MCF 10A (cell line): ENCODE measurements around the gene AKR1D1. TPM values are rescaled to one million over a fixed set of nuclear protein-coding genes. Genes with fewer than 3 reads are reported as not detected.
"Not testable (repeated sequence)": the region's sequence is repeated elsewhere in the genome, so short reads cannot be mapped to it uniquely, and the experiment has no call there.

Source experiments
- BruUV-seq: library from RNA; stranded (reverse); fragments of 400-500 nt; replicated peaks from 2 replicates; lab custom pipeline; 2021; lab: Mats Ljungman, UMichigan
- CTCF ChIA-PET: fragments of 300-600 bp; sonication (Branson Sonifier 250); formaldehyde crosslinking; extraction: SDS; loops from one replicate; lab custom pipeline; 2021; ENCODE audit warnings: antibody characterized with exemption, inconsistent platforms; lab: Yijun Ruan, JAX
- POLR2A ChIA-PET: fragments of 300-600, 350-650 bp; sonication (Branson Sonifier 250); formaldehyde crosslinking; extraction: SDS; loops from one replicate; lab custom pipeline; 2020; ENCODE audit warnings: antibody characterized with exemption, inconsistent platforms; lab: Yijun Ruan, JAX
- DNase-seq: peaks from one replicate; pipeline ENCODE4 v3.0.0-alpha.2; 2018; ENCODE audit not compliant: unreplicated experiment
- H3K27ac Mint-ChIP-seq: one replicate; pipeline ENCODE4 v1.8.0; 2022; ENCODE audit warnings: mild to moderate bottlenecking, low read depth, mixed read lengths; ENCODE audit not compliant: unreplicated experiment
- H3K27me3 Mint-ChIP-seq: one replicate; pipeline ENCODE4 v1.8.0; 2022; ENCODE audit warnings: mixed read lengths; ENCODE audit not compliant: insufficient read depth, unreplicated experiment
- H3K36me3 Mint-ChIP-seq: one replicate; pipeline ENCODE4 v1.8.0; 2022; ENCODE audit warnings: mild to moderate bottlenecking, moderate library complexity, mixed read lengths; ENCODE audit not compliant: insufficient read depth, unreplicated experiment
- H3K4me1 Mint-ChIP-seq: one replicate; pipeline ENCODE4 v1.8.0; 2022; ENCODE audit warnings: mixed read lengths; ENCODE audit not compliant: insufficient read depth, unreplicated experiment
- H3K4me3 Mint-ChIP-seq: one replicate; pipeline ENCODE4 v1.8.0; 2022; ENCODE audit warnings: mild to moderate bottlenecking, moderate library complexity, mixed read lengths; ENCODE audit not compliant: unreplicated experiment
- H3K9me3 Mint-ChIP-seq: one replicate; pipeline ENCODE4 v1.8.0; 2022; ENCODE audit warnings: mixed read lengths; ENCODE audit not compliant: unreplicated experiment
- intact Hi-C: fragments of 100-400 bp; cut with micrococcal nuclease; formaldehyde crosslinking; loops from 2 replicates; pipeline ENCODE4 v1.14.1; 2022
- total RNA-seq: library from RNA; stranded (reverse); gene quantifications from 2 replicates; pipeline ENCODE4 v1.2.3, GENCODE V29; 2022
- TF ChIP-seq, protein P1 (sequence below): fragments of 200-600 bp; IDR thresholded peaks from one replicate; pipeline ENCODE4 v1.8.0; 2022; ENCODE audit warnings: antibody characterized with exemption, mild to moderate bottlenecking; ENCODE audit not compliant: unreplicated experiment

AKR1D1 gene
- total RNA-seq, 1 experiment from 2014 or later = not detected

DNA sequence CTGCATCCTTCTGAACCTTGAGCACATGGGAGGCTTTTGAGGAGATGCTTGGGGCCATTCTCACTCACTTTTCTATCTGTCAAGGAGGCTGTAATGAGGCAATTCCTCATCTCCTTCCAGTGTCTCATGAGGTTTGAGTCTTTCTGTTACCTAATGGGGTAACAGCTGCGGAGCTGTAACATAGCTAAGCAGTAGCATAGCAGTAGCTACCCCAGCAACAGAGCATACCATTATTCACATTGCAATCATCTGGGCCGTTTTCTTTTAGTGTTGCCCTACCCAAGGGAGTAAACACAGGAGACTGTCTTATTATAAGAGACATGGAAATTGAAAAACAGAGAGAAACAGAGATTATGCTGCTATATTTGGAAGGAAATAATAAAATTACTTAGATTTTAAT, 68.7 kb downstream of the AKR1D1 start:
- DNase-seq = no peak
- no peaks in the 10 kb centered on the region for H3K27me3 Mint-ChIP-seq
- H3K27ac Mint-ChIP-seq = no peak overlapping the region
- H3K4me1 Mint-ChIP-seq = no peaks in the 10 kb centered on the region
- TF ChIP-seq, protein P1, sequence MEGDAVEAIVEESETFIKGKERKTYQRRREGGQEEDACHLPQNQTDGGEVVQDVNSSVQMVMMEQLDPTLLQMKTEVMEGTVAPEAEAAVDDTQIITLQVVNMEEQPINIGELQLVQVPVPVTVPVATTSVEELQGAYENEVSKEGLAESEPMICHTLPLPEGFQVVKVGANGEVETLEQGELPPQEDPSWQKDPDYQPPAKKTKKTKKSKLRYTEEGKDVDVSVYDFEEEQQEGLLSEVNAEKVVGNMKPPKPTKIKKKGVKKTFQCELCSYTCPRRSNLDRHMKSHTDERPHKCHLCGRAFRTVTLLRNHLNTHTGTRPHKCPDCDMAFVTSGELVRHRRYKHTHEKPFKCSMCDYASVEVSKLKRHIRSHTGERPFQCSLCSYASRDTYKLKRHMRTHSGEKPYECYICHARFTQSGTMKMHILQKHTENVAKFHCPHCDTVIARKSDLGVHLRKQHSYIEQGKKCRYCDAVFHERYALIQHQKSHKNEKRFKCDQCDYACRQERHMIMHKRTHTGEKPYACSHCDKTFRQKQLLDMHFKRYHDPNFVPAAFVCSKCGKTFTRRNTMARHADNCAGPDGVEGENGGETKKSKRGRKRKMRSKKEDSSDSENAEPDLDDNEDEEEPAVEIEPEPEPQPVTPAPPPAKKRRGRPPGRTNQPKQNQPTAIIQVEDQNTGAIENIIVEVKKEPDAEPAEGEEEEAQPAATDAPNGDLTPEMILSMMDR = no peak
- POLR2A ChIA-PET = no interaction called here
- no peaks in the 10 kb centered on the region for H3K36me3 Mint-ChIP-seq
- intact Hi-C loops = no loop called here
- no TSS peak for BruUV-seq
- CTCF ChIA-PET = interaction anchor here (0.6 to 1.1 kb wide), 3 partner anchors 243 to 830 kb away, joined by 3 to 5 read pairs (median 4); no protein-coding TSS in a partner anchor
- H3K4me3 Mint-ChIP-seq = no peak overlapping the region
- H3K9me3 Mint-ChIP-seq = no peaks in the 10 kb centered on the region

DNA sequence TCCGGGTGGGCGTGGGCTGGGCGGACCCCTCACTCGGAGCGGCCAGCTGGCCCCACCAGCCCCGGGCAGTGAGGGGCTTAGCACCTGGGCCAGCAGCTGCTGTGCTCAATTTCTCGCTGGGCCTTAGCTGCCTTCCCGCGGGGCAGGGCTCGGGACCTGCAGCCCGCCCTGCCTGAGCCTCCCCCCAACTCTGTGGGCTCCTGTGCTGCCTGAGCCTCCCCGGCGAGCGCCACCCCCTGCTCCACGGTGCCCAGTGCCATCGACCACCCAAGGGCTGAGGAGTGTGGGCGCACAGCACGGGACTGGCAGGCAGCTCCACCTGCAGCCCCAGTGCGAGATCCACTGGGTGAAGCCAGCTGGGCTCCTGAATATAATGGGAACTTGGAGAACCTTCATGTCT, 70.0 kb downstream of the AKR1D1 start:
- H3K4me1 Mint-ChIP-seq, H3K9me3 Mint-ChIP-seq, DNase-seq, H3K36me3 Mint-ChIP-seq, H3K4me3 Mint-ChIP-seq, POLR2A ChIA-PET, intact Hi-C loops, H3K27ac Mint-ChIP-seq, BruUV-seq, H3K27me3 Mint-ChIP-seq: not testable (repeated sequence)
- CTCF ChIA-PET = interaction anchor here (0.6 to 1.1 kb wide), 2 partner anchors 16 to 682 kb away, joined by 3 read pairs; no protein-coding TSS in a partner anchor

DNA sequence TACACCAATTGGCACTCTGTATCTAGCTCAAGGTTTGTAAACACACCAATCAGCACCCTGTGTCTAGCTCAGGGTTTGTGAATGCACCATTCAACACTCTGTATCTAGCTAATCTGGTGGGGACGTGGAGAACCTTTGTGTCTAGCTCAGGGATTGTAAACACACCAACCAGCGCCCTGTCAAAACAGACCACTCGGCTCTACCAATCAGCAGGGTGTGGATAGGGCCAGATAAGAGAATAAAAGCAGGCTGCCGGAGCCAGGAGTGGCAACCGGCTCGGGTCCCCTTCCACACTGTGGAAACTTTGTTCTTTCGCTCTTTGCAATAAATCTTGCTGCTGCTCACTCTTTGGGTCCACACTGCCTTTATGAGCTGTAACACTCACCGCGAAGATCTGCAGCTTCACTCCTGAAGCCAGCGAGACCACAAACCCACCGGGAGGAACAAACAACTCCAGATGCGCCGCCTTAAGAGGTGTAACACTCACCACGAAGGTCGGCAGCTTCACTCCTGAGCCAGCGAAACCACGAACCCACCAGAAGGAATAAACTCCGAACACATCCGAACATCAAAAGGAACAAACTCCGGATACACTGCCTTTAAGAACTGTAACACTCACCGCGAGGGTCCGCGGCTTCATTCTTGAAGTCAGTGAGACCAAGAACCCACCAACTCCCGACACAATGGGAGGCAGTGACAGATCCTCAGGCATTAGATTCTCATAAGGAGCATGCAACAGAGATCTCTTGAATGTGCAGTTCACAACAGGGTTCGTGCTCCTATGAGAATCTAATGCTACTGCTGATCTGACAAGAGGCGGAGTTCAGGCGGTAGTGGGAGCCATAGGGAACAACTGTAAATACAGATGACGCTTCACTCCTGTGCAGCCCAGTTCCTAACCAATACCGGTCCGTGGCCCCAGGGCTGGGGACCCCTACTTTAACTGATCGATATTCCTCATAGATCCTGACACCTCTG, 70.8 kb downstream of the AKR1D1 start:
- not testable (repeated sequence) for H3K36me3 Mint-ChIP-seq
- CTCF ChIA-PET = interaction anchor here (0.6 to 1.3 kb wide), 3 partner anchors 14 to 681 kb away, joined by 3 to 6 read pairs (median 3); no protein-coding TSS in a partner anchor

DNA sequence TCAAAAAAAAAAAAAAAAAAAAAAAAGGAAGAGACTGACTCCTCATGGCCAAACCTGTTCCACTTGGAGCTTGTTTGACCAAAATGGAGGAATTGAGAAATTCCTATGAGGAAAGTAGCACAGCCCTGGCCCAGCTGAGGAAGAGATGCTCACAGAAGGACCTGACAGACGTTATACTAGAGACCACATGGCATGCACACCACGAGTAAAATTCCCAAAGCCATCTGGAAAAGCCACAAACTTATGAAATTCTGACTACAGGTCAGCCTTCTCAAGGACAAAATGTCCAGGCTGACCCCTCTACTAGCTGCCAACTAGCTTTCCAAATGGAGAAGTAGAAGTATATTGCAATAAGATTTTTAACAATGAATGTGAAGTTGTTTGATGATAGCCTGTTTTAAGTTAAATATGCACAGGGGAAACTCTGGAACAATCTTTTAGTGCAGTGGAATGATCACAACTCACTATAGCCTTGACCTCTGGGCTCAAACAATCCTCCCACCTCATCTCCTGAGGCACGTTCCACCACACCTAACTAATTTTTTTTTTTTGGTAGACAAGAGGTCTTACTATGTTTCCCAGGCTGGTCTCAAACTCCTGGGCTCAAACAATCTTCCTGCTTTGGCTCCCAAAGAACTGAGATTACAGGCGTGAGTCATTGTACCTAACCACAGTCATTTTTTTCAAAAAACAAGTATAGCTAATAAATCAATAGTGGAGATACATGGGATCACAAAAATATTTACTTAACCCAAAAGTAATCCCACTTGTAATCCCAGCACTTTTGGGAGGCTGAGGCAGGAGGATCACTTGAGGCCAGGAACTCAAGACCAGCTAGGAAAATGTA, 75.7 kb downstream of the AKR1D1 start:
- DNase-seq = no peak
- H3K27ac Mint-ChIP-seq = no peak overlapping the region
- no peaks in the 10 kb centered on the region for H3K9me3 Mint-ChIP-seq
- TF ChIP-seq, protein P1 = no peak
- no TSS peak for BruUV-seq
- no peaks in the 10 kb centered on the region for H3K36me3 Mint-ChIP-seq
- H3K4me3 Mint-ChIP-seq = no peak overlapping the region
- H3K4me1 Mint-ChIP-seq = no peaks in the 10 kb centered on the region
- ChIA-PET CTCF (interaction anchor here (0.9 to 2.7 kb wide), 2 partner anchors 10 to 248 kb away, joined by 3 to 16 read pairs; no protein-coding TSS in a partner anchor), POLR2A (no interaction called here)
- intact Hi-C loops = no loop called here
- H3K27me3 Mint-ChIP-seq = no peaks in the 10 kb centered on the region

More for the DNA sequence above, 70.8 kb downstream of the AKR1D1 start:
- POLR2A ChIA-PET = interaction anchor here (0.7 kb wide), 1 partner anchor 85 kb away, joined by 3 read pairs; no protein-coding TSS in a partner anchor
- H3K4me3 Mint-ChIP-seq, DNase-seq, H3K4me1 Mint-ChIP-seq, H3K27me3 Mint-ChIP-seq, BruUV-seq, H3K9me3 Mint-ChIP-seq, H3K27ac Mint-ChIP-seq, intact Hi-C loops: not testable (repeated sequence)
